WTC11 (cell line): ENCODE measurements around the gene GUCY2C.

Source experiments
- ARID4B ChIP-seq: sonication (generic); formaldehyde crosslinking; IDR thresholded peaks from 2 replicates; pipeline ENCODE4 v1.8.0; 2023; ENCODE audit warnings: missing genetic modification reagents, mild to moderate bottlenecking, borderline replicate concordance
- CBFB ChIP-seq: sonication (generic); formaldehyde crosslinking; IDR thresholded peaks from 2 replicates; pipeline ENCODE4 v1.8.1; 2022; ENCODE audit warnings: mild to moderate bottlenecking, low read depth, missing genetic modification reagents
- CTCF ChIP-seq: fragments of 200-600 bp; IDR thresholded peaks from 2 replicates; pipeline ENCODE4 v1.8.0; 2022; ENCODE audit warnings: antibody characterized with exemption
- FOXP4 ChIP-seq: sonication (generic); formaldehyde crosslinking; IDR thresholded peaks from 2 replicates; pipeline ENCODE4 v1.8.0; 2022; ENCODE audit warnings: mild to moderate bottlenecking, missing genetic modification reagents
- HMGXB4 ChIP-seq: sonication (generic); formaldehyde crosslinking; IDR thresholded peaks from 2 replicates; pipeline ENCODE4 v1.8.1; 2023; ENCODE audit warnings: mild to moderate bottlenecking, moderate library complexity, missing genetic modification reagents
- IRF1 ChIP-seq: sonication (generic); formaldehyde crosslinking; IDR thresholded peaks from 2 replicates; pipeline ENCODE4 v1.8.0; 2023; ENCODE audit warnings: missing genetic modification reagents
- KAT7 ChIP-seq: sonication (generic); formaldehyde crosslinking; IDR thresholded peaks from 2 replicates; pipeline ENCODE4 v1.8.1; 2023; ENCODE audit warnings: missing genetic modification reagents, mild to moderate bottlenecking, borderline replicate concordance
- MYBL2 ChIP-seq: sonication (generic); formaldehyde crosslinking; IDR thresholded peaks from 2 replicates; pipeline ENCODE4 v1.8.1; 2023; ENCODE audit warnings: mild to moderate bottlenecking, moderate library complexity, missing genetic modification reagents
- NR1H2 ChIP-seq: sonication (generic); formaldehyde crosslinking; IDR thresholded peaks from 2 replicates; pipeline ENCODE4 v1.9.0; 2021; ENCODE audit warnings: mild to moderate bottlenecking, moderate library complexity, missing genetic modification reagents
- NR3C1 ChIP-seq: sonication (generic); formaldehyde crosslinking; conservative IDR thresholded peaks from 2 replicates; pipeline ENCODE4 v1.8.1; 2023; ENCODE audit warnings: low read depth, mild to moderate bottlenecking, missing genetic modification reagents
- SP1 ChIP-seq: sonication (generic); formaldehyde crosslinking; conservative IDR thresholded peaks from 2 replicates; pipeline ENCODE4 v1.8.1; 2022; ENCODE audit warnings: missing genetic modification reagents
- TEAD4 ChIP-seq: sonication (generic); formaldehyde crosslinking; IDR thresholded peaks from 2 replicates; pipeline ENCODE4 v1.8.0; 2022; ENCODE audit warnings: mild to moderate bottlenecking, missing genetic modification reagents
- USF2 ChIP-seq: sonication (generic); formaldehyde crosslinking; IDR thresholded peaks from 2 replicates; pipeline ENCODE4 v1.8.1; 2023; ENCODE audit warnings: mild to moderate bottlenecking, missing genetic modification reagents, moderate library complexity

GRCh38 chr12:14695715-14696141 is 671 bp downstream of the GUCY2C start:
- no peak for TF ChIP-seq HMGXB4 (CRISPR knock-in tag)
- no peak for TF ChIP-seq FOXP4 (CRISPR knock-in tag)
- no peak for TF ChIP-seq TEAD4
- no peak for TF ChIP-seq IRF1 (CRISPR knock-in tag)
- TF ChIP-seq KAT7 = no peak
- no peak for TF ChIP-seq CTCF
- no peak for TF ChIP-seq CBFB (CRISPR knock-in tag)
- no peak for TF ChIP-seq SP1
- no peak for TF ChIP-seq MYBL2 (CRISPR knock-in tag)
- TF ChIP-seq USF2 (CRISPR knock-in tag) = no peak
- TF ChIP-seq ARID4B (CRISPR knock-in tag) = no peak
- TF ChIP-seq NR1H2 (CRISPR knock-in tag) = no peak
- TF ChIP-seq NR3C1 = no peak
